ENCODE measurements around the gene IGLL1.
"Not testable (repeated sequence)": the region's sequence is repeated elsewhere in the genome, so short reads cannot be mapped to it uniquely, and the experiment has no call there.

The IGLL1 gene

DNA sequence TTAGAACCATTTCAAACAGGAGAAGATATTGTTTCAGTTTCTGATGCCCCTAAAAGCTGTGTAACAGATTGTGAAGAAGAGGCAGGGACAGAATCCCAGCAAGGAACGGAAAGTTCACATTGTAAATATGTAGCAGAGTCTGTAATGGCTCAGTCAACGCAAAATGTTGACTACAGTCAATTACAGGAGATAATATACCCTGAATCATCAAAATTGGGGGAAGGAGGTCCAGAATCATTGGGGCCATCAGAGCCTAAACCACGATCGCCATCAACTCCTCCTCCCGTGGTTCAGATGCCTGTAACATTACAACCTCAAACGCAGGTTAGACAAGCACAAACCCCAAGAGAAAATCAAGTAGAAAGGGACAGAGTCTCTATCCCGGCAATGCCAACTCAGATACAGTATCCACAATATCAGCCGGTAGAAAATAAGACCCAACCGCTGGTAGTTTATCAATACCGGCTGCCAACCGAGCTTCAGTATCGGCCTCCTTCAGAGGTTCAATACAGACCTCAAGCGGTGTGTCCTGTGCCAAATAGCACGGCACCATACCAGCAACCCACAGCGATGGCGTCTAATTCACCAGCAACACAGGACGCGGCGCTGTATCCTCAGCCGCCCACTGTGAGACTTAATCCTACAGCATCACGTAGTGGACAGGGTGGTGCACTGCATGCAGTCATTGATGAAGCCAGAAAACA is 40.8 kb downstream of the IGLL1 start:
- peak; percentile 78 to 82 for DNase-seq

DNA sequence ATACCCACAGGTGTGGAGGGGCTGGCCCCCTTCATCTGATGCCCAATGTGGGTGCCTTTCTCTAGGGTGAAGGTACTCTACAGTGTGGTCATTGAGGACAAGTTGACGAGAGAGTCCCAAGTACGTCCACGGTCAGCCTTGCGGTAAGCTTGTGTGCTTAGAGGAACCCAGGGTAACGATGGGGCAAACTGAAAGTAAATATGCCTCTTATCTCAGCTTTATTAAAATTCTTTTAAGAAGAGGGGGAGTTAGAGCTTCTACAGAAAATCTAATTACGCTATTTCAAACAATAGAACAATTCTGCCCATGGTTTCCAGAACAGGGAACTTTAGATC is 41.4 kb downstream of the IGLL1 start:
- DNase-seq, result not testable (repeated sequence)

DNA sequence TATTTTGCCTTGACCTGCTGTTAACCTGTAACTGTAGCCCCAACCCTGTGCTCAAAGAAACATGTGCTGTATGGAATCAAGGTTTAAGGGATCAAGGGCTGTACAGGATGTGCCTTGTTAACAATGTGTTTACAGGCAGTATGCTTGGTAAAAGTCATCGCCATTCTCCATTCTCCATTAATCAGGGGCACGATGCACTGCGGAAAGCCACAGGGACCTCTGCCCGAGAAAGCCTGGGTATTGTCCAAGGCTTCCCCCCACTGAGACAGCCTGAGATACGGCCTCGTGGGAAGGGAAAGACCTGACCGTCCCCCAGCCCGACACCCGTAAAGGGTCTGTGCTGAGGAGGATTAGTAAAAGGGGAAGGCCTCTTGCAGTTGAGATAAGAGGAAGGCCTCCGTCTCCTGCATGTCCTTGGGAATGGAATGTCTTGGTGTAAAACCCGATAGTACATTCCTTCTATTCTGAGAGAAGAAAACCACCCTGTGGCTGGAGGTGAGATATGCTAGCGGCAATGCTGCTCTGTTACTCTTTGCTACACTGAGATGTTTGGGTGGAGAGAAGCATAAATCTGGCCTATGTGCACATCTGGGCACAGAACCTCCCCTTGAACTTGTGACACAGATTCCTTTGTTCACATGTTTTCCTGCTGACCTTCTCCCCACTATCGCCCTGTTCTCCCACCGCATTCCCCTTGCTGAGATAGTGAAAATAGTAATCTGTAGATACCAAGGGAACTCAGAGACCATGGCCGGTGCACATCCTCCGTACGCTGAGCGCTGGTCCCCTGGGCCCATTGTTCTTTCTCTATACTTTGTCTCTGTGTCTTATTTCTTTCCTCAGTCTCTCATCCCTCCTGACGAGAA is 42.0 kb downstream of the IGLL1 start:
- not testable (repeated sequence) for DNase-seq

DNA sequence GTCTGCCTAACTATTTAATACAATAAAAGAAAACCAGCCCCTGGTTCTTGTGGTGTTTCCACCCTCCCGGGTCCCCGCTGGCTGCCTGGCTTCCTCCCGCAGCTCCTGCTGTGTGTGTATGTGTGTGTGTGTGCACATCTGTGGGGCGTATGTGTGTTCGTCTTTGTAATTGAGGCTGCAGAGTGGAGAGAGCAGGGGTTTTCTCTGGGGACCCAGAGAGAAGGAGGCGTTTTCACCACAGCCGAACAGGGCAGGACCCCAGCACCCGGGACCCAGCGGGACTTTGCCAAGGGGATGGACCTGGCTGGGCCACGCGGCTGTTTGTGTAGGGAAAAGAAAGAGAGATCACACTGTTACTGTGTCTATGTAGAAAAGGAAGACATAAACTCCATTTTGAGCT is 42.7 kb downstream of the IGLL1 start:
- no peak for DNase-seq

DNA sequence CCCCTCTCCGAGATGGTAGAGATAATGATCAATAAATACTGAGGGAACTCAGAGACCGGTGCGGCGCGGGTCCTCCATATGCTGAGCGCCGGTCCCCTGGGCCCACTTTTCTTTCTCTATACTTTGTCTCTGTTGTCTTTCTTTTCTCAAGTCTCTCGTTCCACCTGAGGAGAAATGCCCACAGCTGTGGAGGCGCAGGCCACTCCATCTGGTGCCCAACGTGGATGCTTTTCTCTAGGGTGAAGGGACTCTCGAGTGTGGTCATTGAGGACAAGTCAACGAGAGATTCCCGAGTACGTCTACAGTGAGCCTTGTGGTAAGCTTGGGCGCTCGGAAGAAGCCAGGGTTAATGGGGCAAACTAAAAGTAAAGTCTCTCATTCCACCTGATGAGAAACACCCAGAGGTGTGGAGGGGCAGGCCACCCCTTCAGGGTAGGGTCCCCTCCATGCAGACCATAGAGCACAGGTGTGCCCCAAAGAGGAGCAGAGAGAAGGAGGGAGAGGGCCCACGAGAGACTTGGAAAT is 43.2 kb downstream of the IGLL1 start:
- DNase-seq, result no peak

DNA sequence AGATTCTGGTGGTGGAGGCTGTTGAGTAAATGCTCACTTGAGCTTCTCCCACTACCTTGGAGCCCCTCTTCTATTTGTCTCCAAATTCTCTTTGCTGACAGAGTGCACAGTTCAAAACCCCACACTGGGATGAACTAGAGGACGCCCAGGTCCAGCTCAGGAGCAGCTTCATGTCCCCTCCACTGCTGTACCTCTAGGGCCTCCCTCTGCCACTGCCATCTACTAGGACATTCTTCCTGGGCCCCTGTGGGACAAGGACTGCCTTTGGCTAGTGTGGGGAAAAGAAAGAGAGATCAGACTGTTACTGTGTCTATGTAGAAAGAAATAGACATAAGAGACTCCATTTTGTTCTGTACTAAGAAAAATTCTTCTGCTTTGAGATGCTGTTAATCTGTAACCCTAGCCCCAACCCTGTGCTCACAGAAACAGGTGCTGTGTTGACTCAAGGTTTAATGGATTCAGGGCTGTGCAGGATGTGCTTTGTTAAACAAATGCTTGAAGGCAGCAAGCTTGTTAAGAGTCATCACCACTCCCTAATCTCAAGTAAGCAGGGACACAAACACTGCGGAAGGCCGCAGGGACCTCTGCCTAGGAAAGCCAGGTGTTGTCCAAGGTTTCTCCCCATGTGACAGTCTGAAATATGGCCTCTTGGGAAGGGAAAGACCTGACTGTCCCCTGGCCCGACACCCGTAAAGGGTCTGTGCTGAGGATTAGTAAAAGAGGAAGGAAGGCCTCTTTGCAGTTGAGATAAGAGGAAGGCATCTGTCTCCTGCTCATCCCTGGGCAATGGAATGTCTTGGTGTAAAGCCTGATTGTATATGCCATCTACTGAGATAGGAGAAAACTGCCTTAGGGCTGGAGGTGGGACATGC is 44.1 kb downstream of the IGLL1 start:
- DNase-seq, result not testable (repeated sequence)

DNA sequence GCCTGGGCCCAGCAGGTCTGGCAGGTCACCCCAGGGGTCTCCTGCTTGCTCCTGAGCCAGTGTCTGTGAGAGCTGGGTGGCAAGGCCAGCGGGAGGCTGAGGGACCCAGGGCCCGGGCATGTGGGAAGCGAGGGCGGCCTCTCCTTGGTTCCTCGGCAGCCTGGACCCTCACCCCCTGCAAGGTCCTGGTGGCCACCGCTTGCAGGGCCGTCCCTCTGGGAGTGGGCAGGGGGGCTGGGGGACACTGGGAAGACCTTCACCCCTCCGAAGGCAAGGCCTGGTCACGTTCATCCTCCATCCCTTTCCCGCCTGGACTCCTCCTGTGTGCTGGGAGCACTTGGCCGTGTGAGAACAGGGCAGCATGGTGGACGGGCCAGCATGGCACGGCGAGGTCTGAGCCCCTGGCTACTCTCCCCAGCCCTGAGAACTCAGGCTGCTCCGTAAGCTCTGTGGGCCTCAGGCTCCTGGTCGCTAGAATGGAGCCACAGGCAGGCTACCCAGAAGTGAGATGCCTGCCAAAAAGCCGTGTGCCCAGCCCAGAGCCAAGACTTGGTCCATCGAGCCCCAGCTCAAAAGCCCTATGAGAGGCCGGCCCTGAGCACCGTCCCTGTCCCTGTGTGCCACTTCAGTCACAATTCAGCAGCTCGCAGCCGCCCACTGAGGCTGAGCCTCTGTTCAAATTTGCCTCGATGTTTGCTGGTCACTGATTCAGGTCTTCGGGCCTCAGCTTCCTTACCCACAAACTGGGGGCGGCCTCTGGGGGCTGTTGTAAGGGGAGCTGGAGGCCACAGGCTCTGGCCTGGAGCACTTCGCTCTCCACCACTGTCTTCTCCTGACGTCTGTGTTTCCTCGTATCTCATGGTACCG is 45.0 kb downstream of the IGLL1 start:
- DNase-seq, result no peak

DNA sequence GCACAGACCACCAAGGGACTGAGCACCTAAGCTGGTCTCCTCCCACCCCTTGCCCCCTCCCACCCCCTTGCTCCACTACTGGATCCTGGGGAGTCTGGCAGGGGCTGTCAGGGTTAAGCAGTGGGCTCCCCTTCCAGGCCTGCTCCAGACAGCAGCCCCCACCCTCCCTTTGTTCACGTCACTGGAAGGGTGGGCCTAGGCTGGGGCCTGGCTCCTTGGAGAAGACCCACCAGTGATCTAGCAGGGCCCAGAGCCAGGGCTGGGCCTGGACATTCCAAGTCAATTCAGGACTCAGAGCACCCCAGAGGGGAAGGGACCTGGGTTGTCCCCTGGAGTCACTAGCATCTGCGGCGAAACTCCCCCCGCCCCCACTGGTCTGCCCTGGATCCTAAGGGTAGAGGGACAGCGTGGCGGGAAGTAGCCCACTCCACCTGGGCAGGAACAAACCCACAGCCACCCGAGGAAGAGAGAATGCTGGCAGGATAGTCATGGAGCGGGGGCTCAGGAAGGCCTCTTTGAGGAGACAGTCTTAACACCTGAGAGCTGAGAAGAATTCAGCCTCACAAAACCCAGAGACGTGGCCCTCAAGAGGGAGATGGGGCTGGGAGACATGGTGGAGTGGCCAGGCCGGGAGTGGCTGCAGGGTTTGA is 45.8 kb downstream of the IGLL1 start:
- no peak for DNase-seq

DNA sequence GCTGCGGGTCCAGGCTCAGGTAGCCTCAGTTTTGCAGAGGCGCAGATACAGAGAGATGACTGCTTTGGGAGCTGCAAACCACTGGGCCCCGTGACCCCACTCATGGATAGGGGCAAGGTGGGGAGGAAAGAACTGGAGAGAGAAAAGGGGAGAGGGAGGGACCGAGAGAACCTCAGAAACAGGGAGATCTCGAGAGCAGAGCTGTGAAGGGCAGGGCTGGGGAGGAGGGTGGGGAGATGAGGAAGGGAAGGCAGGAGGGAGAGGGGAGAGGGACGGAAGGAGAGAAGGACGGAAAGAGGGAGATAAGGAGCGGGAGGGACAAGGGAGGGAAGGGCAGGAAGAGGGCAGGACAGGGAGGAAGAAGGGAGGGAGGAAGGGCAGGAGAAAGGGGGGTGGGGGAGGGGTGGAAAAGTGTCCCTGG is 46.3 kb downstream of the IGLL1 start:
- no peak for DNase-seq

DNA sequence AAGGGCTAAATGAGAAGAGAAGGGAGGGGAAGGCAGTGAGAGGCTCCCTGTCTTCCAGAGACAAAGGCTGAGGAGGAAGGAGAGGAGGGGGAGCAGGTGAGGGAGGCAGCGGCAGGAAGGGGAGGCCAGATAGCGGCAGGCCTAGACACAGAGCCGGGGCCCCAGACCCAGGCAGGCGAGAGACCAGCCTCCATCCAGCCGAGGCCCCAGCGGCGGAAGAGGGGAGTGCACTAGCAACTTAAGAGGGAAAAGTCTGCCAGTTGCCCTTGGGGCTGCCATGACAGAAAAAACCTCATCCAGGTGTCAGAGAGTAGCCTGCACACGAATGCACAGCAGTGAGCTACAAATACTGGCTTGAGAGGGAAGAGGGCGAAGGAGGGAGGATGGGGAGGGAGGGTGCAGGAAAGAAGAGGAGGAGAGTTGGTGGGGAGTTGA is 46.7 kb downstream of the IGLL1 start:
- DNase-seq, result peak in 1 of 2 experiments; percentile 14

DNA sequence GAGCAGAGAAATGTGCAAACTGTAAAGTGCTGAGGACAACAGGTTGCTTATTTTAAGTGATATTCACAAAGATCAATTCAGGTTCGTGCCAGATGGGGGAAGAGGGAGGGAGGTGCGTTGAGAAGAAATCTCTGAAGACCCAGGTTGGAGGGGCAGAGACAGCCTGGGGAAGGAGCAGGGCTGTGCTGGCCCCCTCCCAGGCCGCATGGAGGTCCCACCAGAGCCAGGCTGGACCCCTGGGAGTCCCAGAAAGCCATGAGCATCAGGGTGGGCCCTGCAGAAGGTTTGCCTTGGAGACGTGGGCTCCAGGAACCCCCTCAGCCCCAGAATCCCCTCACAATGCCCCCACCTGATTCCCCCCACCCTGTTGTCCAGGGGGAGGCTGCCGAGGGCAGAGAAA is 47.4 kb downstream of the IGLL1 start:
- DNase-seq, result no peak

DNA sequence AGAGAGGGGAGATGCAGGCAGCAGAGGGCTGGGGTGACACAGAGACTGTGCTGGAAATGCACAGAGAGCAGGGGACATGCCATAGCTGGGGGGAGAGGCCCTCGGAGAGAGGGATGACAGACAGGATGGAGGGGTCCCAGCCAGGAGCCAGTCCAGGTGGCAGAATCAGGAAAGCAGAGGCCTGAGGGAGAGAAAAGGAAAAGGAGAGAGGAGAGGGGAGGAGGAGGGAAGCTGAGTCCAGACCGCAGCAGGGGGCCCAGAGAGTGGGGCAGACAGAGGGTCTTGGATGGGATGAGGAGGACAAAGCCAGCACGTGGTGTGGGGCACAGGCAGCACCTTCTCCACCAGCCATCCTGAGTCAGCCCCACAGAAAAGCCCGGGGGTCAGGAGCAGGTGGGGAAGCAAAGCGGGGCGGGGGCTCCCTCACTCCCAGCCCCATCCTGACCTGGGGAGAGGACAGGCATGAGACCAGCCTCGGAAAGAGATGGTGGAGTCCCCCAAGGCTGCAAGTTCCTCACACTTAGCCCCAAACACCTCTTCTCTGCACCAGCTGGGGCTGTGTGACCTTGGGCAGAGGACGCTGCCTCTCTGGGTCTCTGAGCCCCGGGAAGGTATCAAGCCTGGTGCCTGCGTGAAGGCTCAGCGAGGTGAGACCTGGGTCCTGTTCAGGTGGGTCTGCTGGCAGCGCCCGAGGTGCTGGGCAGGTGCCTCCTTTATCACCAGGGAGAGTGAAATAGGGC is 48.0 kb downstream of the IGLL1 start:
- DNase-seq, result no peak

DNA sequence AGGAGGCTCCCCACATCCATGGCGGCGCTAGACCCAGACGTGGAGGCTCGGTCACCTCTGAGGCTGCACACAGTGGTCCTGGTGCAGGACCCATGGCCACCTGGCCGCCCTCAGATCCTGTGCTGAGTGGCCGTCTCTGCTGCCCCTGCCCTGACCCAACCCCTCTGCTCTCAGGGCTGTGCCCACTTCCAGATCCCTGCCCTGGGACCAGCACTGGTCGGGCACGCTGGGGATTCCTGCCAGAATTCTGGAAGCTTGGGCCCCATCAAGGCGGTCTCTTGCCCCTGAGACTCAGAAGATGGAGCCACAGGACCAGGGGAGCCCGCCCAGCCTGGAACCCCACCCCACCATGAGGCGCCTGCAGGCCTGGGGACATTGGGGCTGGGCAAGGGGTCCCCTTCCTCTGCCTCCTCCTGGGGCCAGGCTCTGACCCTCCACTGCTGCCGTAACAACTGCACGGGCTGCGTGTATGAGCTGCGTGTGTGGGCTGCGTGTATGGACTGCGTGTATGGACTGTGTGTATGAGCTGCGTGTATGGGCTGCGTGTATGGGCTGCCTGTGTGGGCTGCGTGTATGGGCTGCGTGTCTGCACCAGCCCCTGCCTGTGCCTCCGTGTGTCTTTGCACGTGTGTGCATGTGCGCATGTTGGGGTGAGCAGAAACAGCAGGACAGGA is 48.7 kb downstream of the IGLL1 start:
- DNase-seq, result no peak

DNA sequence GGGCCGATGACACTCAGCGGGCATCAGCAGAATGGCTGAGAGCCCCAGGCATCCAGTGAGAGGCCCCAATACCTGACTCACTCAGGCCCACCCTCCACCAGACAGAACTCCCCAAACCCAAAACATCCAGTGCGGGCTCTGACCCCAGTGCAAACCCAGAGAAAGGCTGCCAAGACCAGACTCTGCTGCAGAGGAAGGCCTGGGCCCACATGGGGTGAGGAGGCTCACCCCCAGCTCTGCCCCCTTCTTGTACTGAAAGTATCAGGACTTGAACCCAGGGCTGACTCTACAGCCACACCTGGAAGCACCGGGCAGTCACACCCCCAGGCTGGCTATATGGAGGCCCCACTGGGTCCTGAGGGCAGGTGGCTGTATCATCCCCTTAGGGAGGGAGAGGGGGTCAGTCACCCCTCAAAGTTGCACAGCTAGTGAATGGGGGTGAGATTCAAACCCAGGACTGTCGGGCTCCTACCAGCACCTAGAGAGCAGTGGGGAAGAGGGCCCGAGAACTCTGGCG is 49.3 kb downstream of the IGLL1 start:
- no peak for DNase-seq

DNA sequence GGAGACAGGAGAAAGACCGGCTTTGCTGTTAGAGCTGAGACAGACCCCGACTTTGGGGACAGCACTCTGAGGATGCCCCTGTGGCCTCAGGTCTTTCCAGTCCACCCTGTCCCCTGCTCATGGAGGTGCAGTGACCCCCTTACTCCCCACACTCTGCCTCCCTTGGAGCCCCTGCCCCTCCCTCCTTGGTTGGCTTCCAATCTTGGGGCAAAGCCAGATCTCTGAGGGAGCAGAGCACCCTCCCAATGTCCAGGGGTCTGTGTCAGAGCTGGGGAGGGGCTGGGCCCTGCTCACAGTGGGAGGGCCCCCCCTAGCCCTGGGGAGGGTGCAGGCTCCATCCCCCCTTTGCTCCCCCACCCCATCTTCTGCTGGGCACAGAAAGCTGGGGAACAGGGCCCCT is 50.0 kb downstream of the IGLL1 start:
- no peak for DNase-seq

DNA sequence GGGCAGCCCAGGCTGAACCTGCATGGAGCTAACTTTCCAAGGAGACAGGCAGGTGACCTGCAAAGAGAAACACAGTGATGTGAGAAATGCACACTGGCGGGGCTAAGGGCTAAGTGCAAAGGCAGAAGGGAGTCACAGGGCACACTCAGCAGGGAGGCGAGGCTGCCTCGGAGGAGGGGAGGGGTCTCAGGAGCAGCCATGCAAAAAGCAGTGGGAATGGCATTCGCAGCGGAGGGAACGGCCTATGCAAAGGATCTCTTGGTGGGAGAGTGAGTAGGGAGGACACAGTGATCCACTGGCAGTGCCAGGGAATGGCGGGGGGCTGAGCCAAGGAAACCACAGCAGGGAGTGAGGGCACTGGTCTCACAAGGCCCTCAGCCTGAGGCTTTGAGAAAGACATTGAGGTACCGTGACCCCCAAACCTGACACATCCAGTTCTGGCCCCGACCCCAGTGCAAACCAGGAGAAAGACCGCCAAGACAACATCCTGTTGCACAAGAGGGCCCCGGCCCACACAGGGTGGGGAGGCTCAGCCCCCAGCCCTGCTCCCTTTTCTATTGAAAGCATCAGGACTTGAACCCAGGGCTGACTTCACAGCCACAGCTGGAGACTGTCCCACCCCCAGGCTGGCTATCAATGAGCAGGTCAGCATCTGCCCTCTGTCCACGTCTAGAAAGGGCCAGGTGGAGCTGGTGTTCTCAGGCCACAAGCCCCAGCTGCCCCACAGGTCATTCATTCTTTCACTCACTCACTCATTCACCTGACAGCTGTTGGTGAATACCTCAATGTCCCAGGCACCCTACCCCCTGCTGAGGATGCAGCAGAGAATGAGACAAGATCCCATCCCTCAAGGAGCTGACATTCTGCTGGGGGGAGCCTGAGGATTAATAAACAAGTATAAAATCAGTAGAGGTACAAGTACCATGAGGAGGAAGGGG is 50.7 kb downstream of the IGLL1 start:
- DNase-seq, result no peak

DNA sequence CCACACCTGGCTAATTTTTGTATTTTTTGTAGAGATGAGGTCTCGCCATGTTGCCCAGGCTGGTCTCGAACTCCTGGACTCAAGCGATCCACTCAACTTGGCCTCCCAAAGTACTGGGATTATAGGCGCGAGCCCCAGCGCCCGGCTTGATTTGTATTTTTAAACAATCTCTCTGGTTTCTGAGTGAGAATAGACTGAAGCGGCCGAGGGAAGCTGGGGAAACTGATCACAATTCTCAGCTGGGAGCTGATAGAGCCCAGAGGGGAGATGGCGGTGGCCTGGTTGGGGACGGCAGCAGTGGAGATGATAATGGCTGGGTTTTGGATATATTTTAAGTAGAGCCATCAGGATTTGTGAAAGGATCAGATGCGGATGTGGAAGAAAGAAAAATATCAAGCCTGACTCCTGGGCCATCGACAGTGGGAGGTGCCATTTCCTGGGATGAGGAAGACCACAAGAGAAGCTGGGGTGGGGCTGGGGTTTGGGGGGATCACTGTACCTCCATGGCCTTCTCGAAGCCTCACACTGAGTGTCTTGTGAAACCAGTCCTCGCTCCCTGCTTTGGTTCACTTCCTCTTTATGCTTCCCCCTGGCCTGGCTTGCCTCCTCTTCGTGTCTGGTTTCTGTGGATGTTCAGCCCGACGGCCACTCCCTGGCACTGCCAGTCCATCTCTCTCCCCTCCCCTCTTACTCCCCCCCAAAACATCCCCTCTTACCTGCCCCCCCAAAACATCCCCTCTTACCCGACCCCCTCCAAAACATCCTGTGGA is 51.9 kb downstream of the IGLL1 start:
- DNase-seq, result no peak
